Mesenteric fat pad (tissue), 1 donor: Measurements from ENCODE around the gene DACT2. TPM values are rescaled to one million over a fixed set of nuclear protein-coding genes. Genes with fewer than 3 reads are reported as not detected.
A peak's percentile ranks its signal among the peaks of the same experiment; 100 is the strongest.
"Not testable (repeated sequence)": the region's sequence is repeated elsewhere in the genome, so short reads cannot be mapped to it uniquely, and the experiment has no call there.

Experiments used
- DNase-seq: peaks from one replicate; pipeline ENCODE4 v3.0.0-alpha.2; 2020; ENCODE audit warnings: low spot score
- total RNA-seq: library from RNA; stranded (reverse); fragmentation: NEBNext Ultra II Directional; extraction: Animal tissue kit (Norgen Biotek cat#: 25700); gene quantifications from one replicate; pipeline ENCODE4 v1.2.1, GENCODE V29; 2021
- donor health status: DM: yes; HTN: yes; CAD: no.

The DACT2 gene
- total RNA-seq, 1 donor from 2014 or later: 0.48 TPM

DNA sequence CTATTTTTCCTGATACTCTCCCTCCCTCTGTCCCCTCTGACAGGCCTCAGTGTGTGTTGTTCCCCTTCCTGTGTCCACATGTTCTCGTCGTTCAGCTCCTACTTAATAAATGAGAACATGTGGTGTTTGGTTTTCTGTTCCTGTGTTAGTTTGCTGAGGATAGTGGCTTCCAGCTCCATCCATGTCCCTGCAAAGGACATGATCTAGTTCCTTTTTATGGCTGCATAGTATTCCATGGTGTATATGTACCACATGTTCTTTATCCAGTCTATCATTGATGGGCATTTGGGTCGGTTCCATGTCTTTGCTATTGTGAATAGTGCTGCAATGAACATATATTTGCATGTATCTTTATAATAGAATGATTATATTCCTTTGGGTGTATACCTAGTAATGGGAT lies 51.8 kb downstream of the DACT2 start:
- DNase-seq: not testable (repeated sequence)

DNA sequence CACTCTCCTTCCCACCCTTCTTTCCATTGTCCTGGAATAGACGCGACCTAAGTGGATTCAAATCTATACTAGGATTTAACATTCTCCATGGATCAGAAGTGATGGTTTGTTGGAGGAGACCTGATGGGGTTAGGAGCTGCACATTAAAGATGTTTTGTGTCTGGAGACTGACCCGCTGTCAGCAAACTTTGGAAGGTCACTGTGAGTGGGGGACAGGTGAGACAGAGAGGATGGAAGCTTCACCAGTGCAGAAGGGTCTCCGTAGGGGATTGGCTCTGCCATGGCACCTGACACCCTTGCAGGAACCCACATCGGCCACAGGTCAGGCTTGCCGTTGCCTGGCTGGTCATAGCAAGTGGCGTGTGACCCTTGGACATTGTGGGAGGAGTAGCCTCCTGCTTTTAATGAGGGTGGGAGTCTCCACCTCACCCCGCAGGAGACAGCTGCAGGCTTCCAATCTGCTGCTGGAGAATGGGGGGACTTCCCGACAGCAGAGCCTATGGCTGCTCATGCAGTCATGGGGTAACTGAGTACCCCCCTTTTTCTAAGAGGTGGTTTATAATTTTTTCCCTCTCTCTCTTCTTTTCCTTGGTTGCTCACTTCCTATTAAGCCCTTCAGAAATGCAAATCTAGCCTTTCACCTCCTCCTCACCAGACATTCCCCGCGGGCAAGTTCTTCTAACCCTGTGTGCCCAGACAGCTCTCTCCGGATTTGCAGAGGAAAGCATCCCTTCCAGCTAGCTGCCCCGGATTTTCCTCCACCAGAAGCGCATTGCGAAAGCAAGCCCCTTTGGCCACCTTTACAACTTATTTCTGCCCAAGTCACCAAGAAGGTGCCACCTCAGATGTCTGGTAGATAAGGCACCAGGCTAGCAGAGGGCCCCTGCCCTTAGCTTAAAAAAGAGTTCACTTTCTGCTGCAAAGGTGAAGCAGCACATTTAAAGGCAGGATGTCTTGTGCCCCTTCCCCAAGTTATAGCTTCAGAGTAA lies 53.5 kb downstream of the DACT2 start:
- peak; percentile 14 for DNase-seq

DNA sequence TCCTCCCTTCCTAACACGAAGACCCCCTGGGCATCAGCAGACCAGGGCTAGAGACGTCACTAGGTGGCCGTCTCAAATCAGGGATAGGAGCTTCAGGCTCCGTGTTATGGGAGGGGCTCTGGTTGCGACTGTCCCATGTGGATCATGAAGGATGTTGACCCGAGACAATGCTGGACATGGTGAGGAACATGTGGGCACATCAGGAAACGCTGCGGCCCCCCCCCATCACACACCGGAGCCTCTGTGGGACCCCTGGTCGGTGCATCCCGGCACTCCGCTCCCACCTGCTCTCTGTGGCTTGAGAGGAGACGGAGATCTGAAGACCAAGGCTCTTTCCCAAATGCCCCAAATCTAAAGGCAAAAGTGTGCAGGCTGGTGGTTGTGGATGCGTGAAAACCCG lies 54.2 kb downstream of the DACT2 start:
- peak; percentile 14 for DNase-seq

DNA sequence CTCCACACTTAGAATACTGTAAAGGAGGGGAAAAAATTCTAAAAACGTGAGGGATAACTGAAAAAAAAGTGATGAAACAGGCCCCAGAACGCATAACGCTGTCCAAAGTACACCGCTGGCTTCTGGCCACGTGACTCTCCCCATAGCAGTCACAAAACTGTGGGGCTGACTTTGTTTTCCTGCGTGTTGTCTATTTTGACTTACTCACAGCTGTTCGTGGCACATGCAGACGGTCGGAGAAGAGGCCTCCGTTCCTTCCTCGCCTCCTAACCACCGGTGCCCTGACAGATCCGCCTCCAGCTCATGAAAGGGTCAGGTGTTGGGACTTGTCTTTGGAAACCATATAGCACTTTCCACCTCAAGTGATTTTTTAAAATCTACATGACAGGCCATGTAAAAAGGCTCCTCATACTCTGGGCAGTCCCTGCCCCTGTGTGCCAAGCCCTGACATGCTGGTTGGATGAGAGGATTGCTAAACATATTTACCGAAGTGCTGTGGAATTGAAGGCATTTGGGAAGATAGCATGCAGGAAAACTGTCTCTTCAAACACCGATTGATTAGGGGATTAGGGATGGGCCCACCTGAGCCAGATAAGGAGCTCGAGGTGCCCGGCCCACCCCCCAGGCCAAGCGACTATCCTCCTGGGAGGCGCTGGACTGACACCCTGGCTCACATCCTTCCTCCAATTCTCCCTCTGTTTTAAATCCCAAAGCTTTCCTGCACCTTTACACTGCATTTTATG lies 54.8 kb downstream of the DACT2 start:
- DNase-seq: peak; percentile 51

DNA sequence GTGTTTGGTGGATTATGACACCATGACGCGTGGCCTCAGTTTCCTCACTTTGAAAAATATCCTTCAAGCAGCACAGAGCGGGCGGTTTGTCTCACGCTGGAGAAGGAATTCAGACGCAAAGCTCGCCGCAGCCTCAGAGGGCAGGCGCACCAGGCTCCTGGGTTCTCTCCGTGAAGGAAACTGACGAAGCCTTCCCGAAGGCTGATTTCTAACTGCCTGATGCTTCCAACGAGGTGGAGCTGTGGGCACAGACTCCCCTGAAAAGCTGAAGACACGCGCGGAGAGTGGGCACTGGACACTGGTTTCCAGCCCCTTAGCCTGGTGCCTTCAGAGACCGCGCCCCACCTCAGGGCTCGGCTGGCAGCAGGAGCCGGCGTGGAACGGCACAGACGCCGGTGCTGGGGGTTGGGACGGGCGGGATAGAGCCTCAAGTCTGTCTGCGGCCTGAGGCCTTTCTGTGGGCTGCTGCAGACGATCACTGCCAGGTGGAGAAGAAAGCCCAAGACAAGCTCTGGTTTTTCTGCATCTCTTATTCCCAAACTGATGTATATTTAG lies 56.1 kb downstream of the DACT2 start:
- DNase-seq: no peak

DNA sequence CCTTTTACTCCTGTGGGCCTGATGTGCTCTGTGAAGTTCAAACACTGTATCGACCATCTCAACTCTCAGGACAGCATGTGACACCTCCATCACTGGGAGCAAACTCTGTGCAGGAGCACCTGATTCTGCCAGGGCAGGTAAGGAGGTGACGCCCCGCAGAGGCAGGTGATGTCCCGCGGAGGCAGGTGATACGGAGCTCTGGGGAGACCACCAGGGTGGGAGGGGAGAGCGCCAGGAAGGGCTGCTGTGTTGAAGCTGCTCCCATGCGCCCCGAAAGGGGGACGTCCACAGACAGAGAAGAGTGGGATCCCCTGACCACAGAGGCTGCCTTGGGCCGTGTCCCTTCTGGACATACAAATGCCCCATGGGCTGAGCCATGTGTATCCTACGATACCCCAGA lies 58.3 kb downstream of the DACT2 start:
- peak; percentile 85 for DNase-seq

DNA sequence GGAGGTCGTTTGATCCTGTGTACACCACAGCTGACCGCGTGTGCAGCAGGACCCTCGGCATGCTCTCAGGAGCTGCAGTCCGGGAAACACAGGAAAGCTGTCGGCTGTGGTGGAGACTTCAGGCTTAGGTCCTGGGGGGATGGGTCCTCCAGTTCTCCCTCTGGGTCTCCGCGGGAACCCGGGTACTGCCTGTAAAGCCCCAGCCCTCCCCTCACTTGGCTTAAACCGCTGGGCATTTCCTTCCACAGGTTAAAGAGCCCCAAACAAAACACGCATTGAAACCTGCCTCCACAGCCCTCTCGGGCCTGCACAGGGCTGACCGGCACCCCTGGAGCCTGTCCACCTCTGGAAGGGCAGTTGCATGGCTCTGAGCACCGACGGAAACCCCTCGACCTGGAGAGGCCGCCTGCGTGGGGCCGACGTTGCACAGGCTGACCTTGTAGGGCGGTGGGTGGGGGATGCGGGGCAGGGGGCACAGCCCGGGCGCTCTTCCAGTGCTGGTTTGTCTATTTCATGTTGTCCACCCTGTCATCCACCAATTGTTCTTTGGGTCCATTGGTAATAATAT lies 59.1 kb downstream of the DACT2 start:
- peak; percentile 76 for DNase-seq

DNA sequence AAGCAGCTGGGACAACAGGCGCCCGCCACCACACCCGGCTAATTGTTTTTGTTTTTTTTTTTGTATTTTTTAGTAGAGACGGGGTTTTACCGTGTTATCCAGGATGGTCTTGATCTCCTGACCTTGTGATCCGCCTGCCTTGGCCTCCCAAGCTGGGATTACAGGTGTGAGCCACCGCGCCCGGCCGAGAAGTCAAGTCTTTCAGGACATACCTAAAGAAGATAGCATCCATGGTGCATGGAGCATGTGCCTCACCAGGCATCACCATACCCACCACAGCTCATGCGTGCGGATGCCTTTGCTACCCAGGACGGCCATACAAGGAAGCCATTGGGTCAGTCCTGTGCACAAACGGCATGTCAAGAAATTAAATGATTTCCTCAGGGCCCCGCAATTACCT lies 60.8 kb downstream of the DACT2 start:
- peak; percentile 45 for DNase-seq

DNA sequence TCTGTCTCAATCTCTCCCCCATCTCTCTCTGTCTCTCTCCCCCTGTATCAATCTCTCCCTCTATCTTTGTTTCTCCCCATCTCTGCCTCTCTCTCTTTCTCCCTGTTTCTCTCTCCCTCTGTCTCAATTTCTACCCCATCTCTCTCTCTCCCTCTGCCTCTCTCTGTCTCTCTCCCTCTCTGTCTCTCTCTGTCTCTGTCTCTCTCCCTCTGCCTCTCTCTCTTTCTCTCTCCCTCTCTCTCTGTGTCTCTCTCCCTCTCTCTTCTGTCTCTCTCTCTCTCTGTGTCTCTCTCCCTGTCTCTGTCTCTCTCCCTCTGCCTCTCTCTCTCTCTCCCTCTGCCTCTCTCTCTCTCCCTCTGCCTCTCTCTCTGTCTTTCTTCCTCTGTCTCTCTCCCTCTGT lies 62.6 kb downstream of the DACT2 start:
- no peak for DNase-seq

Other genes starting within 250 kb of the DACT2 start
- 7.6 TPM for gene FRMD1, start 240.6 kb downstream of the DACT2 start, total RNA-seq
- 46.3 TPM for gene SMOC2, start 121.4 kb upstream of the DACT2 start, total RNA-seq